Ishikawa (cell line): Measurements from ENCODE around the gene NHLH1.
A peak's percentile ranks its signal among the peaks of the same experiment; 100 is the strongest.

ENCODE experiments used
- CEBPB ChIP-seq: IDR thresholded peaks from 2 replicates; pipeline ENCODE4 v1.6.1; 2012
- EGR1 ChIP-seq: IDR thresholded peaks from 2 replicates; pipeline ENCODE4 v1.6.1; 2012
- EP300 ChIP-seq: IDR thresholded peaks from 2 replicates; pipeline ENCODE4 v1.6.1; 2012; ENCODE audit warnings: borderline replicate concordance
- MAX ChIP-seq: IDR thresholded peaks from 2 replicates; pipeline ENCODE4 v1.6.1; 2012
- NFIC ChIP-seq: IDR thresholded peaks from 2 replicates; pipeline ENCODE4 v1.6.1; 2012
- RAD21 ChIP-seq: IDR thresholded peaks from 2 replicates; pipeline ENCODE4 v1.6.1; 2012; ENCODE audit warnings: low read depth
- REST ChIP-seq: IDR thresholded peaks from 2 replicates; pipeline ENCODE4 v1.6.1; 2012; ENCODE audit warnings: low read depth, mild to moderate bottlenecking
- TAF1 ChIP-seq: IDR thresholded peaks from 2 replicates; pipeline ENCODE4 v1.6.1; 2012; ENCODE audit warnings: low read depth, mild to moderate bottlenecking
- TEAD4 ChIP-seq: IDR thresholded peaks from 2 replicates; pipeline ENCODE4 v1.6.1; 2012
- USF1 ChIP-seq: IDR thresholded peaks from 2 replicates; pipeline ENCODE4 v1.6.1; 2012
- YY1 ChIP-seq: IDR thresholded peaks from 2 replicates; pipeline ENCODE4 v1.6.1; 2012; ENCODE audit warnings: low read depth
- ZBTB7A ChIP-seq: IDR thresholded peaks from 2 replicates; pipeline ENCODE4 v1.6.1; 2012; ENCODE audit warnings: low read depth

- no peak for TF ChIP-seq YY1
- TF ChIP-seq REST = peak; percentile 78
- no peak for TF ChIP-seq TAF1
- TF ChIP-seq TEAD4 = no peak
- TF ChIP-seq NFIC = no peak
- TF ChIP-seq CEBPB = peak; percentile 65; the same call in 1 of the 2 replicates
- no peak for TF ChIP-seq RAD21
- TF ChIP-seq USF1 = no peak
- no peak for TF ChIP-seq ZBTB7A
- TF ChIP-seq MAX = no peak
- TF ChIP-seq EP300 = no peak
- TF ChIP-seq EGR1 = no peak
Observed at GRCh38 chr1:160373696-160374095, 6.8 kb downstream of the NHLH1 start.
